PC-9 (cell line): Measurements from ENCODE around the gene PLEKHH1.

Experiments
- CTCF ChIP-seq: fragments of 200-600 bp; sonication (generic); conservative IDR thresholded peaks from 2 replicates; pipeline ENCODE4 v1.6.1; 2017; ENCODE audit warnings: mixed run types, antibody characterized with exemption, mild to moderate bottlenecking, moderate library complexity
- EZH2 ChIP-seq: fragments of 200-600 bp; sonication (generic); IDR thresholded peaks from 2 replicates; pipeline ENCODE4 v1.8.0; 2017; ENCODE audit warnings: antibody characterized with exemption, low read depth

- no peak for TF ChIP-seq EZH2
- TF ChIP-seq CTCF = no peak
Measured at GRCh38 chr14:67517083-67517482, 16.0 kb upstream of the PLEKHH1 start.
